GF-D8 (cell line): ENCODE data around the gene JSRP1.

Experiments
- DNase-seq: peaks from one replicate; lab custom pipeline; 2025; lab: John Stamatoyannopoulos, UW

JSRP1 gene

GRCh38 chr19:2216361-2217225, 39.6 kb downstream of the JSRP1 start:
- no peak for DNase-seq

- no peak for DNase-seq
Observed at GRCh38 chr19:2215281-2215751, 40.9 kb downstream of the JSRP1 start.

DNA sequence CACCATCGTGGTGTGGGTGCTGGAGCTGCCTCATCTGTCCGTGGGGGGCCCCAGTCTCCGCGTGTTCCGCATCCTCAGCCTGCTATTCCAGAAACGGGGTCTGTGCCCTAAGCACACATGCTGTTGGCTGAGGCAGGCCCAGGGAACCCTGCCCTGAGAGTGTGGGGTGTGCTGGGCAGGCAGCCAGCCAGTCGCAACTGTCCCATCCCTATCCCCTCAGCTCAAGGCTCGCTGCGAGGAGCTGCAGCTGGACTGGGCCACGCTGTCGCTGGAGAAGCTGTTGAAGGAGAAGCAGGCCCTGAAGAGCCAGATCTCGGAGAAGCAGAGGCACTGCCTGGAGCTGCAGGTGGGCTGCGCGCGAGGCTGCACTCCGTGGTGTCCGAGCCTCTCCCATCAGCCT, 42.0 kb downstream of the JSRP1 start:
- no peak for DNase-seq

DNA sequence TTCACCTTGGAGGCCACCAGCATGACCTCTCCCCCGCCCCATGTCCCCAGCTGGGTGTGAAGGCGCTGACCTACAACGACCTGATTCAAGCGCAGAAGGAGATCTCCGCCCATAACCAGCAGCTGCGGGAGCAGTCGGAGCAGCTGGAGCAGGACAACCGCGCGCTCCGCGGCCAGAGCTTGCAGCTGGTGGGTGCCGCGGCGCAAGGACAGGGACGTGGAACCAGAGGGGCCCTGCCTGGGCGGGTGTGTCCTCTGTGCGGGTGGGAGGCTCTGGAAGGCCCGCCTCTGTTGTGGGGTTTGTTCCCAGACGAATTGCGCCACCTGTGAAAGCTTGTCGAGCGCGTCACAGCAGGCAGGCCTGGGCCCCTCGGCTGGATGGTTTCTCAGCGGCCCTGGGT, 42.4 kb downstream of the JSRP1 start:
- no peak for DNase-seq

- no peak for DNase-seq
Observed at GRCh38 chr19:2212861-2213711, 43.1 kb downstream of the JSRP1 start.

- no peak for DNase-seq
Observed at GRCh38 chr19:2210987-2211740, 45.1 kb downstream of the JSRP1 start.

DNA sequence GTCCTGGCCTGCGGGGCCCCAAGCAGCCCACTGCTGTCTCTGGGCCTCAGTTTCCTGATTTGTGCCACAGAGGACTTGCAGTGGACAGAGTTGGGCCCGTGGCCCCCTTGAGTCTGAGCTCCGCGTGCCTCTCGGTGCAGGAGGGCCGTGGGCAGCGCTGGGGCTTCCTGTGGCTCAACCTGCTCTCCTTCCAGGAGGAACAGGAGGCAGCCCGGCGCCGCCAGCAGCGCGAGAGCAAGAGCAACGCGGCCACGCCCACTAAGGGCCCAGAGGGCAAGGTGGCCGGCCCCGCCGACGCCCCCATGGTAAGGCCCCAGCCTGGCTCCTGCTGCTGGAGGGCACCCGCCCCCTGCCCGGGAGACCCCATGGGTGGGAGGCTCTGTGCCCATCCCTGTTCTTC, 46.0 kb downstream of the JSRP1 start:
- no peak for DNase-seq

- no peak for DNase-seq
Observed at GRCh38 chr19:2209408-2209807, 46.8 kb downstream of the JSRP1 start.

DNA sequence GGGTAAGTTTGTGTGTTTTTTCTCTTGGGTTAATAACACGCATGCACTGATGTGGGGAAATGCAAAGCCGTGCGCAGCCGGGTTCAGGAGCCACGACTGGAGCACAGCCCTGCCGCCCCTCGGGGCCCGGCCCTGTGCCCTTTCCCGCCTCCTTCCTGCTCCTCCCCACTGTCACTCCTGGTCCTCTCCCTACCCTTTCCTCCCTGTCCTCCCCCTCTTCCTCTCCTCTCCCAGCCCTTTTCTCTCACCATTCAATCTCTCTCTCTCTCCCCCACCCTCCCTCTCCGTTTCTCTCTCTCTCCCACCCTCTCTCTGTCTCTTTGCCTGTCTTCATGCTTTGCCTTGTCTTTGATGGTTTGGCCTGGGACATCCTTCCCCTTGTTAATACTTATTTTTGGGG, 47.2 kb downstream of the JSRP1 start:
- no peak for DNase-seq

DNA sequence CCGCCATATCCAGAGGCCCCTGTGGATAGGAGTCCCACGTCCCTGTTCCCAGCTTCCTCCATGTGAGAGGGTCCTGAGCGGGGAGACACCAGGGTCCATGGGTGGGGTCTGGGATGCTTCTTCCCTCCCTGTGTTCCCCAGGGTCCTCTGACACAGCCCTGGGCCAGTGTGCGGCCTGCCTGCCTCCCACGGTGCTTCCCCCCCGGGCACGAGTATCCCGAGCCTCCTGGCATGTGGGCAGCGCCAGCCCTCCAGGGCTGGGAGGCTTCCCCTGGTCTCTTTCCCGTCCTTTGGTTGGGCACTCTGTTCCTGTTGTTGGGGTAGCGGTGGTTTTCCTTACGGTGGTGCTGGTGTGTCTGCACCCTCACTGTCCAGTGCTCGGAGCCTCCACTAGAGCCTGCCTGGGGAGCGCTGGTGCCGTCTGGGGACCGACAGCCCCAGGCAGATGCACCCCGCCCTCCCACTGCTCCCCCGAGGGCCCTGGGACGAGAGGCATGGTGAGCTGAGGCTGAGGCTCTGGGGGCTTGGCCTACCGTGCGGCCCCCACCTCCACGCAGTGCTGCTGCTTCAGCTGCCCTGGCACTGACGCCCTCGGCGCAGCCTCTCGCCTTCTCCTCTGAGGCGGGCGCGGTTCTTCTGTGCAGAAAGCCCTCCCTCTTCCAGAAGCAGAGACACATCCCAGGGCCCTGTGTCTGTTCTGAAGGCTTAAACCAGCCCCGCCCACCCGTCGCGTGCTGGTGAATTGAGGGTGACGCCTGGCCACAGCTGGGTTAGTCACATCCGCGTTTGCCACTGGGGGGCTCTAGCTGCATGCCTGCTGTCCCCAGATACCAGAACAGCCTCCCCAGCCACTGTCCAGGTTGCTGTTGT, 48.0 kb downstream of the JSRP1 start:
- DNase-seq = no peak

DNA sequence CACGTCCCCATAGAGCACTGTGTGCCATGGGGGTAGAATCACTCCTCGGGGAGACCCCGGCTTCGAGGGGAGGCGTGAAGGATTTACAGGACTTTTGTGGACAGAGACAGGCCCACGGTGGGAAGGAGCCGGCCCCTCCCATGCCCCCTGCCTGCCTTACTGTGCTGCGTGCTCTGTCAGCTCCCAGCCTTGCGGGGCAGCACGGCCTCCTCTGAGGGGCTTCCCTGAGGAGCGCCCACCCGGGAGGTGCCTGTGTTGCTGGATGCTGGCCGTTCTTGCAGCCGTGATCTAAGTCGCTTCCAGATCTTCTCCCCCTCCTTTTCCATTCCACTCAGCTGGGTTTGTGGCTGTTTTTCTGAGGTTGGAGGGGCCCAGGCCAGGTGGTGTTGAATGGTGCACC, 49.2 kb downstream of the JSRP1 start:
- DNase-seq = no peak

GRCh38 chr19:2202366-2202765, 53.9 kb downstream of the JSRP1 start:
- no peak for DNase-seq
